Peyer's patch (tissue), 4 donors: Measurements from ENCODE around the gene TLK1.

ENCODE experiments used
- POLR2A ChIP-seq, 2 donors: fragments of 450-650 bp; IDR thresholded peaks; one replicate each; pipeline ENCODE4 v1.5.1; 2017; ENCODE audit warnings: antibody characterized with exemption in 2 of 2, mild to moderate bottlenecking in 2 of 2, moderate library complexity in 2 of 2
- TF ChIP-seq, protein P1 (sequence below), 6 experiments: fragments of 450-650 bp in 4 of 6; fragments of 200-600 bp in 2 of 6; sonication (generic) in 1 of 6; IDR thresholded peaks; one replicate each; pipeline ENCODE4 v1.5.1; 2017 to 2019; ENCODE audit warnings: antibody characterized with exemption in 6 of 6, mild to moderate bottlenecking in 3 of 6, moderate library complexity in 1 of 6

DNA sequence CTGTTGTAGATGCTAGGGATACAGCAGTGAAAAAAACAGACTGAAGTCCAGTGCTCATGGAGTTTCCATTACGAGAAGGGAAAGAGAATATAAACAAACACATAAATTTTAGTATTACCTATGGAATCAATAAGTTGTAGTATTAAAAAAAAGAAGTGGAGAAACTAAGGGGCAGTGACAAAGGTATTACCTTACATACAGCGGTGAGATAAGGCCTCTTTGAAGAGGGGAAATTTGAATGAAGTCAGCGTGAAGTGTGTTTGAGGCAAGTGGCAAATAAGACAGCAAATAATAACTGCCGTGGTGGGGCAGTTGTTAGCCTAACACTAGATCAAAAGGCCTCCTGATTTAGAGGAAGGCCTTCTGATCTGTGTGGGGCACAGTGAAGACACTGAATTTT lies 57.9 kb downstream of the TLK1 start:
- TF ChIP-seq, protein P1, sequence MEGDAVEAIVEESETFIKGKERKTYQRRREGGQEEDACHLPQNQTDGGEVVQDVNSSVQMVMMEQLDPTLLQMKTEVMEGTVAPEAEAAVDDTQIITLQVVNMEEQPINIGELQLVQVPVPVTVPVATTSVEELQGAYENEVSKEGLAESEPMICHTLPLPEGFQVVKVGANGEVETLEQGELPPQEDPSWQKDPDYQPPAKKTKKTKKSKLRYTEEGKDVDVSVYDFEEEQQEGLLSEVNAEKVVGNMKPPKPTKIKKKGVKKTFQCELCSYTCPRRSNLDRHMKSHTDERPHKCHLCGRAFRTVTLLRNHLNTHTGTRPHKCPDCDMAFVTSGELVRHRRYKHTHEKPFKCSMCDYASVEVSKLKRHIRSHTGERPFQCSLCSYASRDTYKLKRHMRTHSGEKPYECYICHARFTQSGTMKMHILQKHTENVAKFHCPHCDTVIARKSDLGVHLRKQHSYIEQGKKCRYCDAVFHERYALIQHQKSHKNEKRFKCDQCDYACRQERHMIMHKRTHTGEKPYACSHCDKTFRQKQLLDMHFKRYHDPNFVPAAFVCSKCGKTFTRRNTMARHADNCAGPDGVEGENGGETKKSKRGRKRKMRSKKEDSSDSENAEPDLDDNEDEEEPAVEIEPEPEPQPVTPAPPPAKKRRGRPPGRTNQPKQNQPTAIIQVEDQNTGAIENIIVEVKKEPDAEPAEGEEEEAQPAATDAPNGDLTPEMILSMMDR (IDR thresholded peaks at IDR 0.05), result no peak
- TF ChIP-seq POLR2A (IDR thresholded peaks at IDR 0.05), result no peak
